Measurements from ENCODE around the gene LRR1. TPM values are rescaled to one million over a fixed set of nuclear protein-coding genes. Genes with fewer than 3 reads are reported as not detected.
"Not testable (repeated sequence)": the region's sequence is repeated elsewhere in the genome, so short reads cannot be mapped to it uniquely, and the experiment has no call there.

The LRR1 gene
- polyA plus RNA-seq, 4 donors, result 12.0 to 15.7 (median 12.5) TPM

- no peak for DNase-seq (ENCODE audit: low read depth in 4 of 4, low spot score in 3 of 4)
These were observed 25.4 kb downstream of the LRR1 start for GRCh38 chr14:49623941-49624839.

GRCh38 chr14:49633640-49634546 is 35.2 kb downstream of the LRR1 start:
- peak; percentile 90 to 93 (median 91) for DNase-seq (ENCODE audit: low read depth in 4 of 4, low spot score in 3 of 4)

- peak; percentile 61 to 74 (median 70) for DNase-seq (ENCODE audit: low read depth in 4 of 4, low spot score in 3 of 4)
These were observed 36.0 kb downstream of the LRR1 start, which contains the start of gene DNAAF2 for GRCh38 chr14:49634547-49635334. DNAAF2 (minus strand) TSS chr14:49635244; CDS start chr14:49635149, 95 bp downstream.

GRCh38 chr14:49636866-49637265 is 38.1 kb downstream of the LRR1 start:
- DNase-seq (ENCODE audit: low read depth in 4 of 4, low spot score in 3 of 4), result no peak

GRCh38 chr14:49637534-49638078 is 38.9 kb downstream of the LRR1 start:
- no peak for DNase-seq (ENCODE audit: low read depth in 4 of 4, low spot score in 3 of 4)

GRCh38 chr14:49640540-49641417 is 42.0 kb downstream of the LRR1 start:
- DNase-seq (ENCODE audit: low read depth in 4 of 4, low spot score in 3 of 4), result no peak

GRCh38 chr14:49641697-49642129 is 43.0 kb downstream of the LRR1 start:
- no peak for DNase-seq (ENCODE audit: low read depth in 4 of 4, low spot score in 3 of 4)

GRCh38 chr14:49642163-49642562 is 43.4 kb downstream of the LRR1 start:
- DNase-seq (ENCODE audit: low read depth in 4 of 4, low spot score in 3 of 4), result no peak

GRCh38 chr14:49653508-49653907 is 54.8 kb downstream of the LRR1 start:
- DNase-seq (ENCODE audit: low read depth in 4 of 4, low spot score in 3 of 4), result no peak

- DNase-seq (ENCODE audit: low read depth in 4 of 4, low spot score in 3 of 4), result no peak
These were observed 55.8 kb downstream of the LRR1 start for GRCh38 chr14:49654511-49654910.

GRCh38 chr14:49657500-49657899 is 58.8 kb downstream of the LRR1 start:
- not testable (repeated sequence) for DNase-seq (ENCODE audit: low read depth in 4 of 4, low spot score in 3 of 4)

- DNase-seq (ENCODE audit: low read depth in 4 of 4, low spot score in 3 of 4), result no peak
These were observed 61.1 kb downstream of the LRR1 start for GRCh38 chr14:49659526-49660455.

Other genes with a start within 250 kb of the LRR1 start
- 1,000 to 10,000 TPM; 1,296 to 1,761 (median 1,423) TPM for gene RPS29, start 12.6 kb upstream of the LRR1 start, polyA plus RNA-seq (ENCODE audit: insufficient read length in 4 of 4)
- 100 to 1,000 TPM; 170 to 219 (median 194) TPM for gene RPL36AL, start 21.7 kb downstream of the LRR1 start, polyA plus RNA-seq (ENCODE audit: insufficient read length in 4 of 4)
- gene MGAT2, start 21.9 kb downstream of the LRR1 start, polyA plus RNA-seq (ENCODE audit: insufficient read length in 4 of 4), result 10 to 100 TPM in 2 of 4 donors, 1 to 10 TPM in 2; 8.1 to 23.5 (median 10.9) TPM
- gene DNAAF2, start 36.3 kb downstream of the LRR1 start, polyA plus RNA-seq (ENCODE audit: insufficient read length in 4 of 4), result 10 to 100 TPM; 16.1 to 20.5 (median 18.3) TPM
- gene POLE2, start 89.3 kb downstream of the LRR1 start, polyA plus RNA-seq (ENCODE audit: insufficient read length in 4 of 4), result 10 to 100 TPM; 12.9 to 19.4 (median 15.2) TPM
- 1 to 10 TPM; 4.2 to 7.3 (median 6.5) TPM for gene KLHDC1, start 94.2 kb downstream of the LRR1 start, polyA plus RNA-seq (ENCODE audit: insufficient read length in 4 of 4)
- gene KLHDC2, start 169.2 kb downstream of the LRR1 start, polyA plus RNA-seq (ENCODE audit: insufficient read length in 4 of 4), result 100 to 1,000 TPM; 134 to 162 (median 153) TPM

Measured in right renal pelvis (tissue), 4 donors.